ENCODE measurements around the gene GIT1.
A peak's percentile ranks its signal among the peaks of the same experiment; 100 is the strongest.

The GIT1 gene

GRCh38 chr17:29573871-29574731, 15.3 kb downstream of the GIT1 start:
- no peak overlapping the region for H3K4me2 ChIP-seq (ENCODE audit: low read length)
- H3K27me3 ChIP-seq (ENCODE audit: control insufficient read depth, insufficient read depth, low read length) = no peaks in the 10 kb centered on the region
- no peaks in the 10 kb centered on the region for H3K79me2 ChIP-seq
- no peaks in the 10 kb centered on the region for H3K36me3 ChIP-seq (ENCODE audit: control insufficient read depth, insufficient read depth, low read length)
- peaks cover 3% of the 10 kb centered on the region for H3K4me1 ChIP-seq
- no peak overlapping the region for H3K9ac ChIP-seq
- no peaks in the 10 kb centered on the region for H3K9me3 ChIP-seq (ENCODE audit: control insufficient read depth, low read length)
- TF ChIP-seq CTCF (IDR thresholded peaks at IDR 0.05) = no peak
- no peak overlapping the region for H2AFZ ChIP-seq
- no peak overlapping the region for H3K27ac ChIP-seq
- H3K4me3 ChIP-seq (ENCODE audit: low read depth, low read length) = no peak overlapping the region

GRCh38 chr17:29573558-29573869, 15.9 kb downstream of the GIT1 start:
- H2AFZ ChIP-seq = no peak overlapping the region
- H3K4me3 ChIP-seq (ENCODE audit: low read depth, low read length) = no peak overlapping the region
- no peaks in the 10 kb centered on the region for H3K79me2 ChIP-seq
- H3K9me3 ChIP-seq (ENCODE audit: control insufficient read depth, low read length) = no peaks in the 10 kb centered on the region
- H3K27ac ChIP-seq = no peak overlapping the region
- no peaks in the 10 kb centered on the region for H3K36me3 ChIP-seq (ENCODE audit: control insufficient read depth, insufficient read depth, low read length)
- no peak overlapping the region for H3K4me2 ChIP-seq (ENCODE audit: low read length)
- no peak overlapping the region for H3K9ac ChIP-seq
- peaks cover 8% of the 10 kb centered on the region for H3K4me1 ChIP-seq
- H3K27me3 ChIP-seq (ENCODE audit: control insufficient read depth, insufficient read depth, low read length) = no peaks in the 10 kb centered on the region
- TF ChIP-seq CTCF (IDR thresholded peaks at IDR 0.05) = no peak

- peak; percentile 63 for TF ChIP-seq CTCF (IDR thresholded peaks at IDR 0.05)
- Histone ChIP-seq H3K79me2 (no peaks in the 10 kb centered on the region), H3K9me3 (ENCODE audit: control insufficient read depth, low read length) (no peaks in the 10 kb centered on the region), H2AFZ (no peak overlapping the region), H3K27me3 (ENCODE audit: control insufficient read depth, insufficient read depth, low read length) (no peaks in the 10 kb centered on the region), H3K4me2 (ENCODE audit: low read length) (no peak overlapping the region), H3K4me3 (ENCODE audit: low read depth, low read length) (no peak overlapping the region), H3K9ac (no peak overlapping the region), H3K27ac (no peak overlapping the region), H3K36me3 (ENCODE audit: control insufficient read depth, insufficient read depth, low read length) (no peaks in the 10 kb centered on the region), H3K4me1 (peaks cover 8% of the 10 kb centered on the region)
Observed at GRCh38 chr17:29572691-29573557, 16.5 kb downstream of the GIT1 start.

- Histone ChIP-seq H3K4me1 (peaks cover 8% of the 10 kb centered on the region), H2AFZ (no peak overlapping the region), H3K9ac (no peak overlapping the region), H3K27me3 (ENCODE audit: control insufficient read depth, insufficient read depth, low read length) (no peaks in the 10 kb centered on the region), H3K27ac (no peak overlapping the region), H3K4me3 (ENCODE audit: low read depth, low read length) (no peak overlapping the region), H3K4me2 (ENCODE audit: low read length) (no peak overlapping the region), H3K9me3 (ENCODE audit: control insufficient read depth, low read length) (no peaks in the 10 kb centered on the region), H3K79me2 (no peaks in the 10 kb centered on the region), H3K36me3 (ENCODE audit: control insufficient read depth, insufficient read depth, low read length) (no peaks in the 10 kb centered on the region)
- TF ChIP-seq CTCF (IDR thresholded peaks at IDR 0.05) = no peak
Observed at GRCh38 chr17:29571883-29572681, 17.4 kb downstream of the GIT1 start.
